HG03060 (cell line): ENCODE data around the gene BANF2.
"Not testable (repeated sequence)": the region's sequence is repeated elsewhere in the genome, so short reads cannot be mapped to it uniquely, and the experiment has no call there.

Experiments
- ATAC-seq: cut with Tn5 transposase; IDR thresholded peaks from one replicate; pipeline ENCODE4 v1.9.1; 2021; ENCODE audit warnings: low read depth, moderate number of reproducible peaks; ENCODE audit not compliant: unreplicated experiment

BANF2 gene

GRCh38 chr20:17761604-17762003 is 61.8 kb downstream of the BANF2 start:
- no peak for ATAC-seq

DNA sequence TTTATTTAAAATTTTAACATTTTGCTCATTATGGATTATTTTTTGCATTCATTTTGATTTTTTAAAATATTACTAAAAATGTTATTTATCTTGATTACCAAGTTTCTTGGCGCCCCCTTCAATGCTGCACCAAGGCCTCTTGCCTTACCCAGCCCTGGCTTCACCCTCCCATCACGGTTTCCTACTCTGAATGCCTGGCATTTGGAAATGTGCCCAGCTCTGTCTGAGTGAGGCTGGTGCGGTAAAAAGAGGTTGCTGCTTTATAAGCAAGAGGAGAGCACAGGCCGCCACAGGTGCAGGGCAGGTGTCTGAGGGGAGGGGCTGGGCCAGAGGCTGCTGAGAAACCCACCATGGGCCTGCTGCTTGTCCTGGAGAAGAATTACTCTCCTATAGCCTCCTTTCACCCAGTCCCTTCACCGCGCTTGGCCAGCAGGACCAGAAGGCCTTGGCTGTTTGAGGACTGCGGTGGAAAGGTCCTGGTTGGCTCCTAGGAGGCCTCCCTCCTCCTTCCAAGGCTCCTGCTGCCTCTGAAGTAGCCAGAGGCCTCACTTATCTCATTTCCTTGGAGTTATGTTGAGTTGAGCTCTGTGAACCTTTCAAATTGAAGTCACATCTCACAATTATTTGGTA is 62.6 kb downstream of the BANF2 start:
- no peak for ATAC-seq

- ATAC-seq = no peak
Measured at GRCh38 chr20:17762873-17763557, 63.2 kb downstream of the BANF2 start.

GRCh38 chr20:17765017-17765416 is 65.3 kb downstream of the BANF2 start:
- no peak for ATAC-seq

- no peak for ATAC-seq
Measured at GRCh38 chr20:17765584-17765983, 65.8 kb downstream of the BANF2 start.

DNA sequence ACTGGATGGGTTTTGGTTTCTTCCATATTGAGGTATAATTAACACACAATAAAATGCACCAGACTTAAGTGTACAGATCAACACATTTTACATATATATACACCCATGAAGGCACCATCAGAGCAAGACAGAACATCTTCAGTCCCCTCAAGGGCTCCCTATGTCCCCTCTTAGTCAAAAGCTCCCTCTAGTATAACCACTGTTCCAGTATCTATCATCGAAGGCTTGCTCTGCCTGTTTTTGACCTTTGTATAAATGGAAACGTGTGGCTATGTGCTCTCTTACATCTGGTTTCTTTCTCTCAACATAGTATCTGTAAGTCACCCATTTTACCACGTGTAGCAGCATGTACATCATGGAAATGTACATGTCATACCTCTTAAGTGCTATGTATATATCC is 66.5 kb downstream of the BANF2 start:
- ATAC-seq = no peak

DNA sequence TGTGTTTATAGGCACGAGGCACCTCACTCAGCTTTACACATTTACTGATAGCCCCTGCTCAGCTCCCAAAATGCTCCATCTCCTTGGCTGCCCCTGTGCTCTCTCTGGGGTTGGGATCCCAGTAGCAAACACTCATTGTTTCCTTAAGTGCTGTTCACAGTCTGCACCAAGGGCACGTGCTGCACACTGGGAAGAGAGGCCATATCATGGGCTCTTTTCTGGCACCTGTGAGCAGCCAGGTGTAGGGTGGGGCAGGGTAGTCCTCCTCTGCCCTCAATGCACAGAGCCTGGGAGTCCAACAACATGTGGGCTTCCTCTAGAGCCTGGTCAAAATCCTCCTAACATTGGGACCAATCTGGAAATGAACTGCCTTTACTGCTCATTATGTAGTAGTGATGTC is 67.9 kb downstream of the BANF2 start:
- ATAC-seq = no peak

DNA sequence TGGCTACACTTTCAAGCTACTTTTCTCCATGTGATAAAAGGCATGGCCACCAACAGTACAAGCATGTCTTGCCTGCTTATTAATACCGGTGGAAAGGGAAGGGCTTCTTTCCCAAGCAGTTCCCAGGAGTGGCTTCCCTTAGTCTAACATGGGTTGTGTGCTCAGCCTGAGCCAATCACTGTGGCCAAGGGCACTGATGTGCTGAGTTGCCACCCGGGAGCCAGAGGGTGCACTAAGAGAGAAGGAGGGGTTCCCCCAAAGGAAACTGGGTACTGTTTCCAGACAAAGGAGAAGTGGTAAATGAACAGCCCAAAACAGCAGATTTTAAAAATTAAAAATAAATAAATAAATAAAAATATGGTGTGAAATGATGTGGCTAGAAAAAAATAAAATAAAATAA is 68.5 kb downstream of the BANF2 start:
- ATAC-seq = no peak

- ATAC-seq = not testable (repeated sequence)
Measured at GRCh38 chr20:17769716-17770115, 70.0 kb downstream of the BANF2 start.

DNA sequence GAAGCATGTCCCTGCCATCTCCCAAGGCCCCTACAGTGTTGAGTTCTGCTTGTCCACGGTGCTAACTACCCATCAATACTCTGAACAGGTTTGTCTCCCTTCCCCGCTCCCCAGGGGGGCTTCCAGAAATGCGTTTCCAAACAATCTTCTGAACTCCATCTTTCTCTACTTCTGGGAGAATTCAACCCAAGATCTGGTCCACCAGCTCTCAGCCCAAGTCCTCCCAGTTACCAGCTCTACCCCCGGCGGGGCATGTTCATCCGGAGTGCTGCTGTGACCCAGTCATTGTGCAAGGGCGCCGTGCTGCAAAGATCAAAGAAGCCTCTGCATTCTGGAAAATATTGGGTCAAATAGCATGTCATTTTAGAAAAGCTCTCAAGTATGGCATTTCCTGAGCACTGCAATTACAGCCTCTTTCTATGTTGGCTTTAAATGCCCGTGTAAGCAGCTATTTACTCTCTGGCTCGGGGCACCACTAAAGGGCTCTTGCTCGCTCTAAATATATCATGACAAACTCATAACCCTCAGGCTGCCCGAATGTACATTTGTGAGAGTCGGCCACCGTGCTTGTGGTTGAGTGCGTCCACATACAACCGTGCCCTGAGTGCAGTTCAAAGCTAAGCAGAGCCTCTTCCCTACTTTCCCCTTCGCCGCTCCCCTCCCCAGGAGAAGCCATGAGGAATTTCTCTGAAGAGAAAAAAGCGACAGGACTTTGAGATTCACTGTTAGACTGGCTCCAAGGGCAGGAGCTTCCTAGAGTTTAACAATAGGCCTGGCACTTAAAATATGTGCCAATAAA is 71.6 kb downstream of the BANF2 start:
- no peak for ATAC-seq

- no peak for ATAC-seq
Measured at GRCh38 chr20:17772005-17772343, 72.2 kb downstream of the BANF2 start.

DNA sequence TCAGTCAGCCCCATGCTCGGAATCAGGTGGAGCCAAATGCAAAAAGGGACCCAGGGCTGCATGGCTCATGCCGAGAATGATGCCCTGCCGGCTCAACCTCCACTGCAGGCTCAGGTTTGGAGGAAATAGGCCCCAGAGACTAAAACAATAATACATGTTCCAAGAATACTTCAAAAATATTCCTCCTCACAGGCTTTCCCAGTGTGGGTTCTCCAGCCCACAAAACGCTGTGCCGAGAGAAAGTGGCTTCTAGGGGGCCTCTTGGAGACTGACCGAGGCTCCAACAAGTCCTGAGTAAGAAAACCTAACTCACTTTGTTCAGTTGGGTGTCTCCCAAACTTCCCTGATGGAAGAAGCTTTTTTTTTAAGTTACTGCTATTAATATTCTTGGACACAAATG is 73.9 kb downstream of the BANF2 start:
- ATAC-seq = no peak

- ATAC-seq = no peak
Measured at GRCh38 chr20:17775600-17775999, 75.8 kb downstream of the BANF2 start.

DNA sequence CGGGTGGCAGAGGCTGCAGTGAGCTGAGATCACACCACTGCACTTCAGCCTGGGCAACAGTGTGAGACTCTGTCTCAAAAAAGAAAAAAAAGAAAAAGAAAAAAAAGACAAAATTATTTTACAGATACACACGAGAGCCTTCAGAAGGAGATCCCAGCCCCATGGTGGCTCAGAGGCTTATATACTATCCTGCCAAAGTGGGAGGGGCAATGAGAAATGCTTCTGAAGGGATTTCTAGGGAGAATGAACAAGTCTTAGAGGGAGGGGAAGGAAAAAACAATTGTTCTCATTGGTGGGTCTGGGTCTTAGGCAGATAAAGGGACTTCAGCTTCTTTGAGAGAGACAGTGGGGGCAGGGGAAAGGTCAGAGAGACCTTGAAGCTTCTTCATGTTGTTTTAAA is 76.8 kb downstream of the BANF2 start:
- ATAC-seq = no peak

DNA sequence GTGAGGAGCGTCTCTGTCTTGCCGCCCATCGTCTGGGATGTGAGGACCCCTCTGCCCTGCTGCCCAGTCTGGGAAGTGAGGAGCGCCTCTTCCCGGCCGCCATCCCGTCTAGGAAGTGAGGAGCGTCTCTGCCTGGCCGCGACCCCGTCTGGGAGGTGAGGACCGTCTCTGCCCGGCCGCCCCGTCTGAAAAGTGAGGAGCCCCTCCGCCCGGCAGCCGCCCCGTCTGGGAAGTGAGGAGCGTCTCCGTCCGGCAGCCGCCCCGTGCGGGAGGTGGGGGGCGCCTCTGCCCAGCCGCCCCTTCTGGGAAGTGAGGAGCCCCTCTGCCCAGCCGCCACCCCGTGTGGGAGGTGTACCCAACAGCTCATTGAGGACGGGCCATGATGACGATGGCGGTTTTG is 79.2 kb downstream of the BANF2 start:
- ATAC-seq = not testable (repeated sequence)

DNA sequence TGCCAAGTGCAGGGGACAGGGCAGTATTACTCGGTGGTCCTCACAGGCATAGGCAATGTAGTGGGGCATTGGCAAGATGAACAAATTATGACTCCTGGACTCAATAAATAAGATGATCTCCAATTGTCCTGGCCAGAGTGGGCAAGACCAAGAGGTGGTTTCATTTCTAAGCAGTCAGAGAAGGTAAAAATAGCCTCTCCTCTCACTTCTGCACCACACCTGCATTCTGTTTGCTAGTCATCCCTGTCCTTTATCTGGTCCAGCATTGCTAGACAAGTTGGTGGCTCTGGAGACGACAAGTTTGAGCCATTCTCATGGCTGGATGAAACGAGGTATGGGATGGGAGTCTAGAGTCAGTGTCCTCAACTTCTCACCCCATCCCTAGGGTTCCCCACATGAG is 83.0 kb downstream of the BANF2 start:
- no peak for ATAC-seq

DNA sequence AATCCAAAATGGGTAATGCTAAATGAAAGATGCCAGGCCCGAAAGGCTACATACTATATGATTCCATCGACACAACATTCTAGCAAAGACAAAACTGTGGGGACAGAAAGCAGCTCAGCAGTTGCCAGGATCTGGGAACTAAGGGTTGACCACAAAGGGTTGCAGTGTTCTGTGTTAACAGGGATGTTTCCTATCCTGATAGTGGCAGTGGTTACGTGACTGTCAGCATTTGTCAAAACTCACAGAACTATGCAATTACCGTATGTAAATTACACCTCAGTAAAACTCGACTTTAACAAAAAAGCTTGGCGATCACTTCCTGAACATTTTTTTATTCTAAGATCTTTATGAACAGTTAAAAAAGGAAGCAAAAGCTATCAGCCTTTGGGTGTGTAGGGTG is 83.9 kb downstream of the BANF2 start:
- ATAC-seq = no peak

GRCh38 chr20:17785007-17785406 is 85.2 kb downstream of the BANF2 start:
- ATAC-seq = no peak
